Esophagus mucosa (tissue), 1 donor: ENCODE data around the gene CDK11B. TPM values are rescaled to one million over a fixed set of nuclear protein-coding genes. Genes with fewer than 3 reads are reported as not detected.
"Not testable (repeated sequence)": the region's sequence is repeated elsewhere in the genome, so short reads cannot be mapped to it uniquely, and the experiment has no call there.

Source experiments
- ATAC-seq: fragments of 200-7000 bp; cut with Tn5 transposase; one replicate; pipeline ENCODE4 v1.9.1; 2020
- total RNA-seq: library from RNA; stranded (reverse); gene quantifications from one replicate; pipeline ENCODE4 v1.2.4, GENCODE V29; 2023
- donor health status: DM: yes; HTN: yes; CAD: no.

CDK11B gene
- total RNA-seq, 1 donor from 2014 or later, result 10.9 TPM

- ATAC-seq, result no peak
Observed at GRCh38 chr1:1680912-1681273, 22.1 kb upstream of the CDK11B start.

GRCh38 chr1:1680031-1680911, 21.5 kb upstream of the CDK11B start:
- ATAC-seq, result peak; percentile 14

GRCh38 chr1:1678581-1679380, 20.0 kb upstream of the CDK11B start:
- ATAC-seq, result peak; percentile 61

- peak; percentile 6 for ATAC-seq
Observed at GRCh38 chr1:1677718-1678580, 19.1 kb upstream of the CDK11B start.

GRCh38 chr1:1676087-1676486, 17.3 kb upstream of the CDK11B start:
- ATAC-seq, result not testable (repeated sequence)

GRCh38 chr1:1675218-1675617, 16.4 kb upstream of the CDK11B start:
- ATAC-seq, result not testable (repeated sequence)

GRCh38 chr1:1674806-1675205, 16.0 kb upstream of the CDK11B start:
- ATAC-seq, result not testable (repeated sequence)

- ATAC-seq, result no peak
Observed at GRCh38 chr1:1672181-1672965, 13.6 kb upstream of the CDK11B start.

- peak; percentile 10 for ATAC-seq
Observed at GRCh38 chr1:1671365-1672119, 12.7 kb upstream of the CDK11B start.

GRCh38 chr1:1670866-1671265, 12.1 kb upstream of the CDK11B start:
- ATAC-seq, result peak; percentile 80

GRCh38 chr1:1669468-1670440, 10.9 kb upstream of the CDK11B start:
- ATAC-seq, result no peak

- no peak for ATAC-seq
Observed at GRCh38 chr1:1666526-1666925, 7.7 kb upstream of the CDK11B start.

GRCh38 chr1:1665815-1666251, 7.0 kb upstream of the CDK11B start:
- ATAC-seq, result no peak

- ATAC-seq, result no peak
Observed at GRCh38 chr1:1664941-1665814, 6.4 kb upstream of the CDK11B start.

- ATAC-seq, result not testable (repeated sequence)
Observed at GRCh38 chr1:1664318-1664717, 5.5 kb upstream of the CDK11B start.

GRCh38 chr1:1662830-1663560, 4.2 kb upstream of the CDK11B start:
- ATAC-seq, result peak; percentile 45

GRCh38 chr1:1662392-1662791, 3.6 kb upstream of the CDK11B start:
- ATAC-seq, result not testable (repeated sequence)

- ATAC-seq, result not testable (repeated sequence)
Observed at GRCh38 chr1:1648265-1648664, 10.5 kb downstream of the CDK11B start.
